ENCODE data around the gene BCLAF1.

Gene BCLAF1, protein sequence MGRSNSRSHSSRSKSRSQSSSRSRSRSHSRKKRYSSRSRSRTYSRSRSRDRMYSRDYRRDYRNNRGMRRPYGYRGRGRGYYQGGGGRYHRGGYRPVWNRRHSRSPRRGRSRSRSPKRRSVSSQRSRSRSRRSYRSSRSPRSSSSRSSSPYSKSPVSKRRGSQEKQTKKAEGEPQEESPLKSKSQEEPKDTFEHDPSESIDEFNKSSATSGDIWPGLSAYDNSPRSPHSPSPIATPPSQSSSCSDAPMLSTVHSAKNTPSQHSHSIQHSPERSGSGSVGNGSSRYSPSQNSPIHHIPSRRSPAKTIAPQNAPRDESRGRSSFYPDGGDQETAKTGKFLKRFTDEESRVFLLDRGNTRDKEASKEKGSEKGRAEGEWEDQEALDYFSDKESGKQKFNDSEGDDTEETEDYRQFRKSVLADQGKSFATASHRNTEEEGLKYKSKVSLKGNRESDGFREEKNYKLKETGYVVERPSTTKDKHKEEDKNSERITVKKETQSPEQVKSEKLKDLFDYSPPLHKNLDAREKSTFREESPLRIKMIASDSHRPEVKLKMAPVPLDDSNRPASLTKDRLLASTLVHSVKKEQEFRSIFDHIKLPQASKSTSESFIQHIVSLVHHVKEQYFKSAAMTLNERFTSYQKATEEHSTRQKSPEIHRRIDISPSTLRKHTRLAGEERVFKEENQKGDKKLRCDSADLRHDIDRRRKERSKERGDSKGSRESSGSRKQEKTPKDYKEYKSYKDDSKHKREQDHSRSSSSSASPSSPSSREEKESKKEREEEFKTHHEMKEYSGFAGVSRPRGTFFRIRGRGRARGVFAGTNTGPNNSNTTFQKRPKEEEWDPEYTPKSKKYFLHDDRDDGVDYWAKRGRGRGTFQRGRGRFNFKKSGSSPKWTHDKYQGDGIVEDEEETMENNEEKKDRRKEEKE

DNA sequence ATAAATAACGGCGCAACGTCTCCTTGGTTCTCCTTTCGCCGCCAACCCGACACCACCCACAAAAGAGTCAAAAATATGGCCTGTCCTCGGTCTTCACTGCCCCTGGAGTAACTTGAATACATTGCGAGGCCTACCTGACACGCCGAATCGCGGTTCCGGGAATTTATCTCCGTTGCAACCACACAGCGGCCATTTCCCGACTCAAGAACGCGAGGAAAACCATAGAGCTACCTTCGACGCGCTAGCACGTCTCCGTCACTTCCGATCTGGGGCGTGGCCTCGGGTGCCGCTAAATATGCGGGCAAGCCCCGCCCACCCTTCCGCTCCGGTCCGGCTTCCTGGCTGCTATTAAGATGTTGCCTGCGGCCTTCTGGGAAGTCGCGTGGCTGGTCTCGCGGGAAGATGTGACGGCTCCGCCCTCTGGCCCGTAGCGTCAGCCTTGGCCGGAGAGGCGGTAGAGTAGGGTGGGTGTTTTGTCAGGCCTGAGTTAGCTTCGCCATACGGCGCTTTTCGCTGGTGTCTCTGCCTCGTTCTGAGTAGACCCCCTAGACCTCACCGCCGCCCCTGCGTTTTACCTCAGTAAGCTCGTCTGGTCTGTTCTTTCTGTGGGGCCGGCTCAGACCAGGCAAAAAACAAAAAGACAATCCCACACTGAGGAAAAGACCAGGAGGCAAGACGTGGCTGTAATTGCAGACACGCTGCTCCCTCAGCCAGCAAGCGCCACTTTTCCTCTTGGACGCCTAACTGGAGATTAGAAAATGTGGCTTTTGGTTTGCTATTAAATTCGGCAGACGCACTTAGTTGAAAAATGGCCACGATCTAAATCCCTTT lies at the start of gene BCLAF1:
BCLAF1 (minus strand) TSS at position 268 of the 831 bp plus-strand sequence. CDS start 9,980 bp downstream, outside the sequence.
- DNase-seq = peak; percentile 99

DNA sequence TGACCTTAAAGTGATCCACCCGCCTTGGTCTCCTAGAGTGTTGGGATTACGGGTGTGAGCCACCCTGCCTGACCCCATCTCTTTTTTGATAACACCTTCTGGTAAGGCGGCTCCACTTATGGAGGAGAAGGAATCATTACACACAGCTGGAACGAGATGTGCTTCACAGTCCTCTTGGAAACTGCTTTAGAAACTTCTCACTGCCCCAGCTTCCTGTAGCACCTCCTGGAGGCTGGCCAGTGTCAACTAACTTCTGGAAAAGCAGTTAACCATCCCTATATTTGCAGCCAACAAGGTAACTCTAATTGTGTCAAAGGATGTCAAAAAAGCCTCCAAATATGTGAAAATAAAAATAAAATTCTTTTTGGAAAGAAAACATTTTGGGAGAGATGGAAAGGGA lies 48.8 kb upstream of the BCLAF1 start:
- no peak for DNase-seq

DNA sequence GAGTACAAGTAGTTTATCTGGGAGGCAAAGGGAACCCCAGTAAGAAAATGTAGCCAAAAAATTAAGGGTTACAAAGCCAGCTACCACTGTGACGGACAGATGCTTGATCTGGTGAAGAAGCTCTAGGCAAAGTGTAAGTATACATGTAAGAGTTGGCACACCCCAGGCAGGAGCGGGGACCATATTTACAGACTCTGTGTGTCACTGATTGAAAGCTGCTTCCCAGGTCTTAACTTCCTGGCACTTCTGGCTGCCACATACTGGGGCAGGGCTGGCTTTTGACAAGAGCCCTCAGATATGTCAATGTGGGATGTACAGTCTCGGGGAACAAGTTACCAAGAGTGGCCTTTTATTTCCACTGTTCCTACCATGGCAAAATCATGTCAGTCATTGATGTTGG lies 48.0 kb upstream of the BCLAF1 start:
- no peak for DNase-seq

DNA sequence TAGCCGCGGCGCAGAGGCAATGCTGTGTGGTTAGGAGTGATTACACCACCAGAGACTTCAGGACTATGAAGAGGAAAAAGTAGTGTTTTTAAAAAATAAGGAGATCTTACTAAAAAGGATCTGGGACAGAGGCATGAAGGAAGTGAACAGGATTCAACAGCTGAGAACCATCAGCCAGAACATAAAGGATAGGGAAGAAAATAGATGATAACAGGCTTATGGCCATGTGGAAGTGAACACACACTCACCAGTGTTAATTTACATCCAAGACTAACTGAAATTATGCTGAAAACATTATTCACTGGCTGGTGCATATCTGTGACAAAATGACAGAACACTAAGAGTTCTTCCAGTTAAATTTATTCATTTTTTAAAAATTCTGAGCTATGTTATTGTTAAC lies 47.5 kb upstream of the BCLAF1 start:
- no peak for DNase-seq

DNA sequence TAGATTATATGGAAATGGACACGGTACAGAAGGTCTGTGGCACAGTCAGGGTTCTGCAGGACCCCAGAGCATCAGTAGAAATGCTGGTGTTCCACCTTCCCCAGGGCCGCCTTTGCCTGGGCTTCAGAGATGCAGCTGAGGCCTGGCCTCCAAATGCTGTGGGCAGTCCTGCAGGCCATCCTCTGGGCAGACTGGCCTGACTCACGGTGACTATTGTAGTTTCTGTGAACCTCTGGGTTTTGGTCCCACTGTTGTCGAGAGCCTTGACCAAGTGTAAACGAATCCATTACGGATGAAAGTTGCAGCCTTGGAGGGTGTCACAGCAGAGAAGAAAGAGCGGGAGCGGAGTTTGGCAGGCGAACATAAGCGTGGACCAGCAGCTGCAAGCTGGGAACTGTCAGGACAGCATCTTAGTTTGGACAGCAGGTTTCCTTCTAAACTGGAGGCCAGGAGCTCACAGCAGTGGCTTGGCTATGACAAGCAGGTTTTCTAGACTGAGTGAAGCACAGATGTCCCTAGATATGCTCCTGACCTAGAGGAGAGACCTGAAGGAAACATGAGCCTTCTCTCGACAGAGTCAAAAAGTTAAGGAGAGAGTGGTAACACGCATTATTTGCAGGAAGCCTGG lies 46.2 kb upstream of the BCLAF1 start:
- DNase-seq = no peak

DNA sequence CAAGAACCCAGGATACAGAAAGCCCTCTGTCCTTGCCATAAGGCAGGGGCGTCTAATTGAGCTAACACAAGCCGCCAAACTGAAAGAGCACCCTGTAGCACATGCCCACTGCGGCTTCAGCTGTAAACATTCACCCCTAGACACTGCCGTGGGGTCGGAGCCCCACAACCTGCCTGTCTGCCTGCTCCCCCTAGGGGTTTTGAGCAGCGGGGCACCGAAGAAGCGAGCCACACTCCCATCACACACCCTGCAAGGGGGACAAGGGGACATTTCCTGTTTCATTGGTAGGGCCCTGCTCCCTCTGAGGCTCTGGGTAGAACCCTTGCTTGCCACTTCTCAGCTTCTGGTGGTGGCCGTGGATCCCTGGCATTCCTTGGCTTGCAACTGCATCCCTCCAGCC lies 45.2 kb upstream of the BCLAF1 start:
- DNase-seq = no peak

DNA sequence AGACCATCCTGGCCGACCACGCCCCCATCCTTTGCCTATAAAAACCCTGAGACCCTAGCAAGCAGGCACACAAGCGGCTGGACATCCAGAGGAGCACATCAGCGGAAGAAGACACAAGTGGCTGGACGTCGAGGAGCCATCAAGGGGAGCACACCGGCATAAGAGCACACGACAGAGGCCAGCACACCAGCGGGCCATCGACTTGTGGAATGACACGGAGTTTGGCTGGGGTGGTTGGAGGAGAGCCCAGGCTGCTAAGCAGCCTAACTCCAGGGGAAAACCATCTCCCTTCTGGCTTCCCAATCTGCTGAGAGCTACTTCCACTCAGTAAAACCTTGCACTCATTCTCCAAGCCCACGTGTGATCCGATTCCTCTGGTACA lies 44.8 kb upstream of the BCLAF1 start:
- DNase-seq = no peak

DNA sequence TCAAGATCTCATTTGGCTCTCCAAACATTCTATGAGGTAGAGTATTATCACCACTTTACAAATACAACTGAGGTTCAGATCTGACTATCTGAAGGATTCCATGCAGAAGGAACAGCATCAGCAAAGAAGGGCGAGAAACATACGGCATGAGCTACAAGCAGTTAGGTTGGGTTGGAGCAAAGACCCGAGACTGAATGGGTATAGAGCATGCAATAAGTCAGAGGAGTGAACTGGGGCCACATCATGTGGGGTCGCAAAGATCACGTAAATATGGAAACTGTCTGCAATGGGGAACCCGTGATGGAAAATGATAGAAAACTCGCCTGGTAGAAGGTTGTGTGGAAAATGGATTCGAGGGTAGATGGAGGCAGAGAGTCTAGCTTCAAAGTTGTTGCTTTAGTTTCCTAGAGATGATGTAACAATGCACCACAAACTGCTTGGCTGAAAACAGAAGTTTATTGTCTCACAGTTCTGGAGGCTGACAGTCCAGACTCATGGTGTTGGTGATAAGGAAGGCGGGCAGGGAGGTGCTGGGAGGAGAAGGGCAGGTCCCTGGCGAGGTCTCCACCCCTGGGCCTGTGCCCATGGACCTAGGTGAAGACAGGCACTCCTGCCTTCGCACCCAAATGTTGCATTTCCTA lies 44.3 kb upstream of the BCLAF1 start:
- DNase-seq = no peak

DNA sequence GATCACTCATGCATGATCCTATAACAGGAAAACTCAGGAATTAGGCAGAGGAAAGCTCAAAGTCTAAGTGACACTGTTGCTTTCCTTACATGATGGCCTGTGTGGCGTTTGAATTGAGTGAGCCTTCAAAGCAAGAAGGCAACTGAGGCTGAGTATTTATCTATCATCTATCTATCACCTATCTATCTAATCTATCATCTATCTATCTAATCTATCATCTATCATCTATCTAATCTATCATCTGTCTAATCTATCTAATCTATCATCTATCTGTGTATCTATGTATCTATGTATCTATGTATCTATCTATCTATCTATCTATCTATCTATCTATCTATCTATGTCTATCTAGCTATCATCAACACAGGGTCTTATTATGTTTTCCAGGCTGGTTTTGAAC lies 41.8 kb upstream of the BCLAF1 start:
- DNase-seq = no peak

DNA sequence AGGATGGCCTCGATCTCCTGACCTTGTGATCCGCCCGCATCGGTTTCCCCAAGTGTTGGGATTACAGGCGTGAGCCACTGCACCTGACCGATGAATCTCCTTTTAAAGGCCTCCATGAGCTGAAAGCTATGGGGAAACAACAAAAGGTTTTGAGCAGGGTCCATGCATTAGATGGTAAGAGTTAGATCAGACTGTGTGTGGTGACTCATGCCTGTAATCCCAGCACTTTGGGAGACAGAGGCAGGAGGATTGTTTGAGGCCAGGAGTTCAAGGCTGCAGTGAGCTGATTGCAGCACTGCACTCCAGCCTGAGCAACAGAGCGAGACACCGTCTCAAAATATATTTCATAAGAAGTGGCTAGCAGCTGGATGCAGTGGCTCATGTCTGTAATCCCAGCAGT lies 41.0 kb upstream of the BCLAF1 start:
- no peak for DNase-seq

DNA sequence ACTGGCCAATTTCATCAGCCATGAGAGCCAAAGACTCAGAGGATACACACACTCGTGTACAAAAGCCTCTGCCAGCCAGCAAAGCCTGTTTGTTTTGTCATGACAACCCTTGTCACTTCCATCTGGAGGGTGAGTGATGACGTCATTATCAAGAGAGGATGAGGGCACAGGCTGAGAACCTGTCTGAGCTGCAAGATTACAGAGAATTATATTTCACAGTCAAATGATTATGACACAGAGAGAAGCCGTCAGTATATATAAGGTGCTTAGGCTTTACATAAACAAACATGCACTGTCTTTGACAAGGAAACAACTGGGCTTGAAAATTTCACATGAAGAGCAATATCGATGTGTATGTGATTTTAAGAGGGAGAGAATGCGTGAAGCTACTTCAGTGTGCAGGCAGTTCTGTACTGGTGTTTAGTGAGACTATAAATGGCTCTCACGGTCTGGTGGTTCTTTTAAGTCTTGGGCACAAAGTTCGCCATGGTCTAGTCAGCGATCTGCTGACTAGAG lies 36.5 kb upstream of the BCLAF1 start:
- no peak for DNase-seq

DNA sequence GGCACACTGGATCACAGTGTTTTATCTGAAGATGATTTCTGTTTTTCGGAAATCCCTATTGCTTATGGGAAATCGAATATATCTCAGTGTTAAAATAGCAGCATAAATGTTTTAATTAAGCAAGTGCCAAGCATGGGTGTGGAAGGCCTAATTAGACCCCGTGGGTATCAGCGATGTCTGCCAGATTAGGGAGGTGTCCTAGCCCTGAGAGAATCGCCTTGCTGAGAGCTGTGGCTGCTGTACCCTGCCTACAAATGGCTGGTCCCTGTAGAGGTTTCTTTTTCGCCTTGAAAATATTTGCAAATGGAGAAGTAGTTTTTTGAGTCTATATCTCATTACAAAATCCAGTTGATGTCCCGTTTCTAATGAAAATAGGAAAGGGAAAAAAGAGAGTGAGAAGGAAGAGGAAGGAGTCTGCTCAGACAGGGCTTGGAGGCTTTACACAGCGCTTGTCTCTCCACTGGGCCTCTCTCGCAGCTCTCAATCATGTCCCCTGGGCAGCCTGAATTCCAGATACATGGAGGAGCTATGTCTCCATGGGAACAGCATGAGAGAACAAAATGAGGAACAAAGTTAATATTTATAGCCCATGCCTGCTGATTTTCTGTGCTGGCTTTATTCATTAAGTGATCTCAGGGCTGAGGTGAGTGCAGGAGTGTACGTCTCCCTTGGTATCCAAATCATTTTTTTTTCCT lies 35.2 kb upstream of the BCLAF1 start:
- DNase-seq = no peak

DNA sequence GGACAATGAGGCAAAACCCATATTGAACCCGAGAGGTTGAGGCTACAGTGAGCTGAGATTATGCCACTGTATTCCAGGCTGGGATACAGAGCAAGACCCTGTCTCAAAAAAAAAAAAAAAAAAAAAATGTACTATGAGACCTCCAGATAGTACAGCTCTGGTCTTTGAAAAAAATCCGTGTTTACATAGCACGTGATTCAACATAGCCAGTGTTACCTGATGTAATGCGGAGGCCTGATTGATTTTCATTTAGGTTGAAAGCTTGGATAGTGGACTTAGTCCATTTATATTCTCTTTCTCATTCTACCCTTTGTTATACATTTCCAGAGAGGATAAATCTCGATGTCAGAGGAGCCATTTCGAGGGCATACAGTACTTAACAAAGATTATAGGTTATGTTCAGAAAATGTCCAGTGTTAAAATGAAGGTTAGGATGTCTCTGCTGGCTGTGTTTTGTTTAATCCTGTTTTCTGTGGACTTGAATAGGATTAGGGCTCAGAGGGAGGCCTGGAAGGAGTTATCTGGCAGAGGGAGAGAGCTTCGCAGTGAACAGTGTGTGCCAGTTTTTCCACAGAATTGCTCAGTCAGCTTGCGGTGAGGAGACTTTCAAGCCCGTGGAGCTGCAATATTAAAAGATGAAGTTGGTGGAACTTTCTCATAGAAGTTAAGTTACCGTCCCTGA lies 33.9 kb upstream of the BCLAF1 start:
- DNase-seq = no peak

DNA sequence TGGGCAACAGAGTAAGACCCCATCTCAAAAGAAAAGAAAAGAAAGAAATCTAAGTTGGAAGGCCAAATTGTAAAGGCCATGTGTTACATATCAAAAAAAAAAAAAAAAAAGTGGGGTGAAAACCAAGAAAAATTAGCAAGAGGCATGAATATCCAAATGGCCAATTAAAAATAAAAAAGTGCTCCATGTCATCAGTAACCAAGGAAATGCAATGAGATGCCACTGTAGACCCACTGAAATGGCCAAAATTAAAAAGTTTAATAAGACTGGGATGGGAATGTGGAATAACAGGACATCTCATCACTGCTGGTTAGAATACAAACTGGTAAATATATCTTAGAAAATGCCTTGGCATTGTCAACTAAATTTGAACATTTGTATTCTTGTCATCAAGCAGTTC lies 30.1 kb upstream of the BCLAF1 start:
- DNase-seq = no peak

DNA sequence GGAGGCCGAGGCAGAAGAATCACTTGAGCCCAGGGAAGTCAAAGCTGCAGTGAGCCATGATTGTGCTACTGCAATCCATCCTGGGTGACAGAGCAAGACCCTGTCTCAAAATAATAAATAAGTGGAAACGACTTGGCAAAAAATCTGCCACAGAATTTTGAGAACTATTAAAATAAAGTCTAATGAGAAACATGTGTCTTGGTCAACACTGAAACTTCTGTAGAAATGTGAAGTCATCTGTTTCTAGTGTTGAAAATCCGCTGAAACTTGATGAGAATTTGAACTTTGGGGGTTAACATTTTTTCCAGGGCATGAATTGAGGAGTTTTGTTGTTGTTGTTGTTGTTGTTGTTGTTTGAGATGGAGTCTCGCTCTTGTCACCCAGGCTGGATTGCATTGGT lies 29.0 kb upstream of the BCLAF1 start:
- no peak for DNase-seq

DNA sequence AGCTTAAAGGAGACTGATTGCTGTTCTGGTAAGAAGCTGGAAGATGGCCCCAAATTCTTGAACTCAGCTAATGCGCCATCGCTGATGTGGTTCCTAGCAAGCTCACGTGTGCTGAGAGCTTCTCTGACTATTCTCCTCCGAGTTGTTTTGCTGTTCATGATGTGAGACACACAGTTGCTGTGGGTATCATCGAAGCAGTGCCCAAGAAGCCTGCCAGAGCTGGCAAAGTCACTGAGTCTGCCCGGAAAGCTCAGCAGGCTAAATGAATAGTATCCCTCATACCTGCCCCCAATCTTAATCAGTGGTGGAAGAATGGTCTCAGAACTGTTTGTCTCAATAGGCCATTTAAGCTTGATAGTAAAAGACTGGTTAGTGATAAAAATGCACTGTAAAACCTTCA lies 28.3 kb upstream of the BCLAF1 start:
- no peak for DNase-seq

DNA sequence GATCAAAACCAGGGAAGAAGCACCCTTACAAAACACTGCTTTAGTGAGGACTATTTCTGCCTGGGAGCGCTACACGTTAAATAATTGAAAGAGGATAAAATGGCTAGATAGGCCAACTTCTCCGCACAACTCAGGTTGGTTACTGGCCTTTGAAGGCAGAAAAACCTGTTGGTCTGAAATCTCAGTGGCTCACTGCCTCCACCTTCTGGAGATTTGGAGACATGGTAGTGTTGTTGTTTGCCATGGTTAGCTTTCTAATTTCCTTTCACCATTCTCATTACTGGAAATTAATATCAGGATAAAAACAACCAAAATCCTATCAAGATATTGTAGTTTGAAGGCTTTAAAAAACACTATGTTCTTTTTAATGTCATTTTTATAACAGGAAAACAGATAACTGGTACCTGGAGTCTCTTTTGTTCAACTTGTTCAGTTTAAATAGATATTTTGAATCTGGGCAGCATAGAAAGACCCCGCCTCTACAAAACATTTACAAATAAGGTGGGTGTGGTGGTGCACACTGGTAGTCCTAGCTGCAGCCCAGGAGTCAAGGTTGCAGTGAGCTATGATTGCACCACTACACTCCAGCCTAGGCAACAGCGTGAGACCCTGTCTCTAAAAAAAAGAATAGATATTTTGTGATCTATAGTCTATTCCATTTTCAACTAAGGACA lies 27.5 kb upstream of the BCLAF1 start:
- peak; percentile 57 for DNase-seq

DNA sequence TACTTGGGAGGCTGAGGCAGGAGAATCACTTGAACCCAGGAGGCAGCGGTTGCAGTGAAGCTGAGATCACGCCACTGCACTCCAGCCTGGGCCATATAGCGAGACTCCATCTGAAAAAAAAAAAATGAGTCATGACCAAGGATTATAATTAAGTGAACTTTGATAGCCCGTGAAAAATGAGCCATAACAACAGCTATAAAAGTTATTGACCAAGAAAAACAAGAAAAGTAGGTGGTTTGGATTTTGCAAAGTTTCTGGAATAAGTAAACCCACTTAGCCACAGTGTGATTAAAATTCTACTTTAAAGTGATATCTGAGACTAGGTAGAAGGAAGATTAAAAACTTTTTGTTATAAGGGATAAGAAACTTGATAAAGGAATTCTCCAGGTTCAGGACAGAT lies 25.9 kb upstream of the BCLAF1 start:
- no peak for DNase-seq

DNA sequence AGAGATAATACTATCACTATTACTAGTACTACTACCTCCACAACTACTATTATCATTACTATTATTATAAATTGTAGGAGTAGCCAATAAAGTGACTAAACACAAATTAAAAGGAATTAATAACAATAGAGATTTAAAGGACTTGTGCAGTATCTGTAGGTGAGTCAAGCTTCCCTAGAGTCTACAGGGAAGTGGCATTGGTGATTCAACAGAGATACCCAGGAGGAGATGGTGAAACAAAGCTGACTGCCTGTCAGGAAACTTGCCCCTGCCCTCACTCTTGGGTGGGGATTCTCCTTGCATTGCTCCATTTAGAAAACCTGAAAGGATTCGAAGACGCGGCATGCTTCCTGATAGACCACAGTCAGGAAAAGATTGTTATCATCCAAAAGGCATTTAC lies 23.3 kb upstream of the BCLAF1 start:
- no peak for DNase-seq

DNA sequence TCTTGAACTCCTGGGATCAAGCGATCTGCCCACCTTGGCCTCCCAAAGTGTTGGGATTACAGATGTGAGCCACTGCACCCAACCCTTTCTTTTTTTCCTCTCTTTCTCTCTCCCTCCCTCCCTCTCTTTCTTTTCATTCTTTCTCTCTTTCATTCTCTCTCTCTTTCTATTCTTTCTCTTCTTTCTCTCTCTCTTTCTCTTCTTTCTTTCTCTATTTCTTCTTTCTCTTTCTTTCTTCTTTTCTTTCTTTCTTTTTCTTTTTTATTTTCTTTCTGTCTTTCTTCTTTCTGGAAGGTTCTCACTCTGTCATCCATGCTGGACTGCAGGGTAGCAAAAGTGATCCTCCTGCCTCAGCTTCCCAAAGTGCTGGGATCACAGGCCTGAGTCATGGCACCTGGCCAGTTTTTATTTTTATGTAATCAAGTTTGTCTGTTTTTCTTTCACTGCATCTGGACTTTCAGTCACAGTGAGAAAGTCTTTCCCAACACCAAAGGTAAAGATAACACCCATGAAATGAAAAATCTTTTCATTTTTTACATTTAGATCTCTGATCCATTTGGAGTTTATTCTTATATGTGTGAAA lies 20.2 kb upstream of the BCLAF1 start:
- no peak for DNase-seq

All from activated gamma-delta T cell treated with Interleukin-2 at 50 U/mL for 16 hours (primary cell).